RPMI8226 (cell line): ENCODE data around the gene GLRA2.

ENCODE experiments used
- DNase-seq: peaks from one replicate; pipeline ENCODE4 v3.0.0-alpha.2; 2015

GLRA2 gene

GRCh38 chrX:14529290-14529989, at the start of gene GLRA2:
Gene GLRA2 (plus strand): TSS chrX:14529536. CDS start chrX:14530058, 522 bp downstream.
- DNase-seq, result peak; percentile 19

GRCh38 chrX:14489437-14489836, 39.9 kb upstream of the GLRA2 start:
- DNase-seq, result no peak

- DNase-seq, result no peak
These were observed 37.6 kb upstream of the GLRA2 start for GRCh38 chrX:14491689-14492088.

- DNase-seq, result peak; percentile 4
These were observed 32.7 kb upstream of the GLRA2 start for GRCh38 chrX:14496674-14497073.

GRCh38 chrX:14497184-14497666, 32.1 kb upstream of the GLRA2 start:
- DNase-seq, result peak; percentile 7

- no peak for DNase-seq
These were observed 28.0 kb upstream of the GLRA2 start for GRCh38 chrX:14501327-14501726.

- no peak for DNase-seq
These were observed 24.3 kb upstream of the GLRA2 start for GRCh38 chrX:14504960-14505538.

- DNase-seq, result no peak
These were observed 23.7 kb upstream of the GLRA2 start for GRCh38 chrX:14505648-14506047.

GRCh38 chrX:14506866-14507265, 22.5 kb upstream of the GLRA2 start:
- no peak for DNase-seq

- no peak for DNase-seq
These were observed 21.2 kb upstream of the GLRA2 start for GRCh38 chrX:14508025-14508690.

GRCh38 chrX:14509325-14510057, 19.8 kb upstream of the GLRA2 start:
- DNase-seq, result no peak

GRCh38 chrX:14528629-14529289, 577 bp upstream of the GLRA2 start:
- DNase-seq, result peak; percentile 45

- DNase-seq, result no peak
These were observed 4.5 kb downstream of the GLRA2 start for GRCh38 chrX:14533867-14534266.

- DNase-seq, result no peak
These were observed 16.9 kb downstream of the GLRA2 start for GRCh38 chrX:14546190-14546589.

- DNase-seq, result no peak
These were observed 24.9 kb downstream of the GLRA2 start for GRCh38 chrX:14554131-14554715.

- DNase-seq, result no peak
These were observed 34.7 kb downstream of the GLRA2 start for GRCh38 chrX:14564058-14564457.

- DNase-seq, result no peak
These were observed 43.8 kb downstream of the GLRA2 start for GRCh38 chrX:14573161-14573560.

- no peak for DNase-seq
These were observed 51.7 kb downstream of the GLRA2 start for GRCh38 chrX:14581081-14581480.

- no peak for DNase-seq
These were observed 55.2 kb downstream of the GLRA2 start for GRCh38 chrX:14584548-14584947.

- DNase-seq, result no peak
These were observed 60.9 kb downstream of the GLRA2 start for GRCh38 chrX:14590216-14590615.

- no peak for DNase-seq
These were observed 61.5 kb downstream of the GLRA2 start for GRCh38 chrX:14590693-14591424.

GRCh38 chrX:14591976-14592375, 62.6 kb downstream of the GLRA2 start:
- no peak for DNase-seq
